Right lobe of liver (tissue), 4 donors: Measurements from ENCODE around the gene TSPAN18.

ENCODE experiments used
- CTCF ChIP-seq, 4 donors: fragments of 200-600 bp in 3 of 4; fragments of 450-650 bp in 1 of 4; IDR thresholded peaks; one replicate each; pipeline versions ENCODE4 v1.5.1 to v1.8.0; 2016 to 2022; ENCODE audit warnings: antibody characterized with exemption in 4 of 4, mild to moderate bottlenecking in 2 of 4
- POLR2A ChIP-seq: fragments of 450-650 bp; IDR thresholded peaks from one replicate; pipeline ENCODE4 v1.6.1; 2017; ENCODE audit warnings: antibody characterized with exemption, mild to moderate bottlenecking
- donor health status: DM: no; HTN: no; CAD: no.
- donor health status: DM: no; HTN: no; CAD: no.
- donor health status: DM: no; HTN: yes; CAD: no.

GRCh38 chr11:44779736-44780520, 53.2 kb downstream of the TSPAN18 start:
- TF ChIP-seq POLR2A: no peak
- no peak for TF ChIP-seq CTCF (IDR thresholded peaks at IDR 0.05)
